KBM-7 (cell line): ENCODE measurements around the gene ZSCAN2.

ENCODE experiments used
- DNase-seq: peaks from one replicate; pipeline ENCODE4 v3.0.0-alpha.2; 2015
- in situ Hi-C: fragments of 300-500 bp; cut with MboI; formaldehyde crosslinking; loops from 2 replicates; pipeline ENCODE4 v1.14.3; 2020; ENCODE audit warnings: low sequenced_read_pairs, low pct_unique_long_range_greater_than_20kb, mixed read lengths

ZSCAN2 gene

DNA sequence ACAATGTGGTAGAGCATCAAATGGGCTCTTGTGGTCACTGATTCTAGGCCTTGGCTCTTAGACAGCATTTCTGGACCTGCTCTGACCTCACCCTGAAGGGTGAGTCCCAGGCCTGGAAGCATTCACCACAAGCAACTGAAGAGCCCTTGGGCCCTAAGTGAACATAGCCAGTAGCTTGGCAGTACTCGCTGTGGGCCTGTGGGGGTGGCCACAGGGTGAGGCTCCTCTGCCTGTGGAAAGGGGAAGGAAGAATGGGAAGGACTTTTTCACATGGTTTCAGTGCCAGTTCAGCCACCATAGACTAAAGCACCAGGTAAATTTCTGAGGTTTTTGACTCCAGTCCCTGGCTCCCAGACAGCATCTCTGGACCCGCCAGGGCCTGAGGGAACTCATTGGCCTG is 5.1 kb upstream of the ZSCAN2 start:
- DNase-seq, result peak; percentile 53
- in situ Hi-C loops, result no loop called here

DNA sequence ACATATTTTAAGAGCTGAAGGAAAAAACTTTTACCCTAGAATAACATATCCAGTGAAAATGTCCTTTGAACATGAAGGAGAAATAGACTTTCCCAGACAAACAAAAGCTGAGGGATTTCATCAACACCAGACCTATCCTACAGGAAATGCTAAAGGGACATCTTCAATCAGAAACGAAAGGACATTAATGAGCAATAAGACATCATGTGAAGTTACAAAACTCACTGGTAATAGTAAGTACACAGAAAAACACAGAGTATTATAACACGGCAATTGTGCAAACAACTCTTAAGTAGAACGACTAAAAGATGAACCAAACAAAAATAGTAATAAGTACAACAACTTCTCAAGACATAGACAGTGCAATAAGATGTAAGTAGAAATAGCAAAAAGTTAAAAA is 3.5 kb upstream of the ZSCAN2 start:
- in situ Hi-C loops, result no loop called here
- DNase-seq, result no peak

DNA sequence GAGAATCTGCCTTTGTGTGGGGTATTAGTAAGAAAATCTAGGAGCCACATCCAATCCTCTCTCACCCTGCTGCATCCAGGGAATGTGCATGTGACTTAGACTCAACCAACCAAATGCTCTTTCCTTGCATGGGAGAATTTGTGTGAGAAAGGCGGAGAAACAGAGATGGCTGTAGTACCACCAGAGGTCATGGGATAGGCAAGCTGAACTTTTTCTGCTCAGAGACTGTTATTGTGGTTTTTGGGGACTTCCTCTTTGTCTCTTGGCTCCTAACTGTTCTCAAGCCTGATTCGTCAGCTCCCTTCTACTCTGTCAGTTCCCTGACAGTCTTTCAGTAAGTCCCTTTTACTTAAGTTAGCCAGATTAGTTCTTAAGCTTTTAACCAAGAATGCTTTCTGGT is 2.6 kb upstream of the ZSCAN2 start:
- peak; percentile 99 for DNase-seq
- in situ Hi-C loops, result no loop called here

GRCh38 chr15:84598993-84599392 is 1.8 kb upstream of the ZSCAN2 start:
- peak; percentile 86 for DNase-seq
- in situ Hi-C loops, result no loop called here

DNA sequence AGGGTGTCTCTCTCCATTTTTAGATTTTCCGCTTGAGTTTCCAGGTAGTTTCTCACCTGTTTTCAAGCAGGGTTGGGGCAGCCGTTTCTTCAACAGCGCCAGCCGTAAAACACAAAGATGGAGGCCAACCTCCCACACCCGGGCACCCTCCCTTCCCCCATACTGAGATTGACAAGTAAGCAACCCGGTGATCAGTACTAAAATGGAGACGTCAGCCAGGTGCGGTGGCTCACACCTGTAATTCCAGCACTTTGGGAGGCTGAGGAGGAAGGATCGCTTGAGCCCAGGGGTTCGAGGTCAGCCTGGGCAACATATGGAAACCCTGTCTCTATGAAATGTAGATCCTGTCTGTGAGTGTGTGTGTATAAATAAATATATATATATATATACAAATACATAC is 903 bp upstream of the ZSCAN2 start:
- DNase-seq, result no peak
- in situ Hi-C loops, result no loop called here

DNA sequence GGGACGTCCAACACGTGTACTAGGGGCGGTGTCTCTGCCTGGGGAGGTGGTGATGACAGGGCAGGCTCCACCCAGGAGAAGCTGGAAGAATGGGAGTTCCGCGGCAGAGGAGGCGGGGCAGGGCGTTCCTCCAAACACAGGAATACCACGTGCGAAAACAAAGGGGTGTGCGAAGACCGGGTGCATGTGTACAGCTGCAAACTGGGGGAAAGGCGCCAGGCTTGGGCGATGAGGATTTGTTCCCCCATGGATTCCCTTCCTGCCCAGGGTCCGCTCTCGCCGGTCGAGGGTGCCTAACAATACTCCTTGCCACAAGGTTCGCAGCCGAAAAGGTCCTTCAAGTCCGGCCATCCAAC is 500 bp upstream of the ZSCAN2 start:
- DNase-seq, result peak; percentile 93
- in situ Hi-C loops, result no loop called here

GRCh38 chr15:84601555-84601838 is 688 bp downstream of the ZSCAN2 start:
- in situ Hi-C loops, result no loop called here

GRCh38 chr15:84603630-84604379 is 3.0 kb downstream of the ZSCAN2 start:
- in situ Hi-C loops, result no loop called here

More at GRCh38 chr15:84601555-84601838, 688 bp downstream of the ZSCAN2 start:
- DNase-seq, result no peak

DNA sequence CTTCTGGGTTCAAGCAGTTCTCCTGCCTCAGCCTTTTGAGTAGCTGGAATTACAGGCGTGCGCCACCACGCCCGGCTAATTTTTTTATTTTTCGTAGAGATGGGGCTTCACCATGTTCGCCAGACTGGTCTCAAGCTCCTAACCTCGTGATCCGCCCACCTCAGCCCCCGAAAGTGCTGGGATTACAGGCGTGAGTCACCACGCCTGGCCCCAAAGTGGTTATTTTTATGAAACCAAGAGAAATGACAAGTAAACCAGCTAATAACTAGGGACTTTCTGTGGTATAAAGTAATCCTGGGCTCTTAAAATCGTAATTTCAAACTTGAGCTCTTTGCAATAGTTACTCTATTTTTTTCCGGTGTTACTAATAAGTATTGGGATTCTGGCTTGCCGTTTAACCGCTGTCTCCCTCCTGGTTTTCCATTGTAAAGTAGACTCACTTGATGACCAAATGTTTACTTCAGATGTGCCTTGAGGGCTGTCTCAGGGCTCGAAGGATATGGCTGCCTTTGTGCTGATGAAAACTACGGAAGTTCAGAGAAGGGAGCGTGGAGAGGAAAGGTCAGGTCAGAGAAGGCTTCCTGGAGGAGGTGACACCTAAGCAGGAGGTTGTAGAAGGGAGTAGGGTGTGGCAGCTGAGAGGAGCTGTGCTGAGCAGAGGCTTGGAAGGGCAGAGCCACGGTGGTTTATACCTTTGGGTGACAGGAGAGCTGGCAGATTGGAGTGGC is 4.2 kb downstream of the ZSCAN2 start:
- in situ Hi-C loops, result no loop called here
- no peak for DNase-seq

More at GRCh38 chr15:84603630-84604379, 3.0 kb downstream of the ZSCAN2 start:
- no peak for DNase-seq

- in situ Hi-C loops, result no loop called here
- DNase-seq, result no peak
These were observed 4.7 kb downstream of the ZSCAN2 start for GRCh38 chr15:84605554-84605882.

DNA sequence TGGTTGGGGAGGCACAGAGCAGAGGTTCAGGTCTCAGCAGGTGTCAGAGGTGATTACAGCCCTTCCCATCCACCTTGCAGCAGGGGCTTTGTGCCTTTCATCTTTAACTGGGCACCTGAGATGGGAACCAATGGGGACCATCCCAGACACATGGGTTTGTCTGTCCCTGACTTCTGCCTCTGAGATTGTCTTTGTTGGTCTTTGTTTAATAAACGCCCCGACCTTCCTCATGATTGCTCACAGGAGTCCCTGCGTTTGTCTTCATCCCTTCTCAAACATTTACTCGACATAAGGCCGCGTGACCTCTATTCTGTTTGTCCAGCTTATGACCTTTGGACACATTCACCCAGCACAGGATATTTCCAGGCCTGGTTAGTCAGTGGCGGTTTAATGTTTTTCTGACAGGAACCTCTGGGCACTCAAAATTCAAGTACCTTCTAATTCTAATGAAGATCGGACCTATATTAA is 5.9 kb downstream of the ZSCAN2 start:
- DNase-seq, result no peak
- in situ Hi-C loops, result no loop called here

- in situ Hi-C loops, result no loop called here
- DNase-seq, result no peak
These were observed 8.0 kb downstream of the ZSCAN2 start for GRCh38 chr15:84608707-84609284.

DNA sequence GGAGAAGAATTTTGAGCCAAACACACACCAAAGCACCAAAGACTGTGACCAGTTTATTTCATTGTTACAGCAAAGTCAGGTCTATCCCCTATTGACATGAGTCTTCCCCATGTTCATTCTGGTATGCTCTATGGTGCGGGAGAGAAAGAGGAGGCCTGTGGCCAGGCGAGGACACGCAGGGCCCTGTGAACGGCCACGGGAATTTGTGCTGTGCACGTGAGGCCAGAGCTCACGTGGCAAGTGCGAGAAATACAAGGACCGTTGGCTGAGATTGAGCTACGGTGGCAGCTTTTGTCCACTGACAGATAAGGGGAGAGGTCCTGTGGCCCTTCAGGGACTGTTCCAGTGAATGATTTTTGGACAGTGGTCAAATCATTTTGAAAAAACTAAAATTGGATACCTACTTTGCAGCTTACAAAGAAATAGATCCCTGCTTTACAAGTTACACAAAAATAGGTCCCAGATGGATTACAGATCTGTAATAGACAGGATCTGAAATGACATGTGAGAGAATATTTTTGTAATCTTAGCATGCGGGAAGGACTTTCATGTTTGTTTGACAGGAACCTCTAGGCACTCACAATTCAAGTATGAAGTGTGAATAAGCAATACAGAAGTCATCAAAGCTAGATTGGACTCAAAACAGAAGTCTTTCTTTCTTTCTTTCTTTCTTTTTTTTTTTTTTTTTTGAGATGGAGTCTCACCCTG is 9.2 kb downstream of the ZSCAN2 start:
- DNase-seq, result no peak
- in situ Hi-C loops, result no loop called here

DNA sequence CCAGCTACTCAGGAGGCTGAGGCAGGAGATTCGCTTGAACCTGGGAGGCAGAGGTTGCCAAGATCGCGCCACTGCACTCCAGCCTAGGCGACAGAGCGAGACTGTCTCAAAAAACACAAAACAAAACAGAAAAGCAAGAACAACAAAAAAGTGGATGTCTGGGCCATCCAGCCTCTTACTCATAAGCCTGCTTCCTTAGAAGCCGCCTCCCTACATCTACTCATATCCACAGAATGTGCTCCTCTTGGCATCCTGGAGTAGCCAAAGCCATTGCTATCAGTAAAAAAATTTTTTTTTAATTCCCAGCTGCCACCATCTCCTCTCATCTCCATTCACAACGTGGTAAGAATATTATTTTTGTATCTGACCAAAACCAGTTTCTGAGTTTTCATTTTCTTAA is 10.8 kb downstream of the ZSCAN2 start:
- in situ Hi-C loops, result no loop called here
- no peak for DNase-seq

- peak; percentile 92 for DNase-seq
- in situ Hi-C loops, result no loop called here
These were observed 15.4 kb downstream of the ZSCAN2 start for GRCh38 chr15:84616235-84616634.

- in situ Hi-C loops, result no loop called here
- DNase-seq, result no peak
These were observed 19.8 kb downstream of the ZSCAN2 start for GRCh38 chr15:84620626-84621025.

GRCh38 chr15:84621358-84621979 is 20.7 kb downstream of the ZSCAN2 start:
- DNase-seq, result no peak
- in situ Hi-C loops, result no loop called here

GRCh38 chr15:84624359-84624758 is 23.6 kb downstream of the ZSCAN2 start:
- in situ Hi-C loops, result no loop called here
- DNase-seq, result no peak

- no peak for DNase-seq
- in situ Hi-C loops, result no loop called here
These were observed 24.3 kb downstream of the ZSCAN2 start for GRCh38 chr15:84625123-84625522.

- no peak for DNase-seq
- in situ Hi-C loops, result no loop called here
These were observed 28.2 kb downstream of the ZSCAN2 start for GRCh38 chr15:84629033-84629432.
